Ascending aorta (tissue), 2 donors: Measurements from ENCODE around the gene CFAP410. TPM values are rescaled to one million over a fixed set of nuclear protein-coding genes. Genes with fewer than 3 reads are reported as not detected.
A peak's percentile ranks its signal among the peaks of the same experiment; 100 is the strongest.

ENCODE experiments used
- DNase-seq, 2 donors: peaks; one replicate each; pipeline ENCODE4 v3.0.0-alpha.2; 2019; ENCODE audit warnings: low spot score in 2 of 2
- H3K27ac ChIP-seq, 2 donors: fragments of 200-600 bp; sonication (generic); one replicate each; pipeline ENCODE4 v1.5.1; 2016 to 2017; ENCODE audit warnings: mild to moderate bottlenecking in 1 of 2
- H3K27me3 ChIP-seq: fragments of 200-600 bp; sonication (generic); one replicate; pipeline ENCODE4 v1.5.1; 2017
- H3K36me3 ChIP-seq, 2 donors: fragments of 200-600 bp; sonication (generic); one replicate each; pipeline ENCODE4 v1.5.1; 2016
- H3K4me1 ChIP-seq, 2 donors: fragments of 200-600 bp; sonication (generic); one replicate each; pipeline ENCODE4 v1.5.1; 2016 to 2017; ENCODE audit warnings: mild to moderate bottlenecking in 1 of 2
- H3K4me3 ChIP-seq, 2 donors: fragments of 200-600 bp; sonication (generic); one replicate each; pipeline ENCODE4 v1.5.1; 2016 to 2017; ENCODE audit warnings: mild to moderate bottlenecking in 1 of 2
- H3K9me3 ChIP-seq, 2 donors: fragments of 200-600 bp; sonication (generic); one replicate each; pipeline ENCODE4 v1.5.1; 2016
- CTCF ChIP-seq, 3 experiments: fragments of 200-600 bp in 2 of 3; fragments of 450-650 bp in 1 of 3; sonication (generic) in 2 of 3; IDR thresholded peaks; one replicate each; pipeline ENCODE4 v1.5.1; 2016 to 2019; ENCODE audit warnings: antibody characterized with exemption in 3 of 3, mild to moderate bottlenecking in 1 of 3, moderate library complexity in 1 of 3
- intact Hi-C: fragments of 100-400 bp; cut with DNase I; formaldehyde crosslinking; loops from one replicate; pipeline ENCODE4 v1.15.1; 2023
- total RNA-seq: library from RNA; depleted of rRNA; stranded (reverse); fragments of >200 nt; gene quantifications from one replicate; pipeline ENCODE4 v1.1.0, GENCODE V29; 2016

CFAP410 gene
- total RNA-seq, 1 donor from 2014 or later, result 68.5 TPM

GRCh38 chr21:44300262-44300959 lies 38.8 kb downstream of the CFAP410 start:
- no peak for TF ChIP-seq CTCF (IDR thresholded peaks at IDR 0.05)
- peaks cover 5 to 32% of the 10 kb centered on the region in 2 donors for H3K4me1 ChIP-seq
- peak in 1 of 2 donors; percentile 85 for DNase-seq
- peak overlapping the region; percentile 89 to 92 for H3K27ac ChIP-seq
- no peaks in the 10 kb centered on the region for H3K9me3 ChIP-seq
- peak overlapping the region; percentile 96 to 99 for H3K4me3 ChIP-seq
- H3K36me3 ChIP-seq, result no peaks in the 10 kb centered on the region
- H3K27me3 ChIP-seq, result no peaks in the 10 kb centered on the region
- intact Hi-C loops, result loop anchor here (2.0 kb wide), 1 partner anchor 38 kb away; the partner anchor contains the start of gene CFAP410

GRCh38 chr21:44299458-44300261 lies 39.5 kb downstream of the CFAP410 start, which contains the start of gene PFKL:
PFKL (plus strand) TSS chr21:44300053; CDS start chr21:44300106, 53 bp downstream.
- H3K4me1 ChIP-seq, result peaks cover 5 to 33% of the 10 kb centered on the region in 2 donors
- peak in 1 of 2 donors; percentile 81 for DNase-seq
- intact Hi-C loops, result loop anchor here (2.0 kb wide), 1 partner anchor 39 kb away; the partner anchor contains the start of gene CFAP410

GRCh38 chr21:44299085-44299457 lies 40.1 kb downstream of the CFAP410 start:
- Histone ChIP-seq H3K9me3 (no peaks in the 10 kb centered on the region), H3K27me3 (no peaks in the 10 kb centered on the region), H3K36me3 (no peaks in the 10 kb centered on the region), H3K27ac (peak overlapping the region; percentile 89 to 92), H3K4me3 (peak overlapping the region; percentile 96 to 99), H3K4me1 (peaks cover 5 to 30% of the 10 kb centered on the region in 2 donors)
- TF ChIP-seq CTCF (IDR thresholded peaks at IDR 0.05), result no peak
- intact Hi-C loops, result no loop called here
- no peak for DNase-seq

More at GRCh38 chr21:44299458-44300261, 39.5 kb downstream of the CFAP410 start, which contains the start of gene PFKL:
- H3K4me3 ChIP-seq, result peak within 1 kb of the TSS; percentile 96 to 99
- H3K9me3 ChIP-seq, result no peaks in the 10 kb centered on the region
- no peak for TF ChIP-seq CTCF (IDR thresholded peaks at IDR 0.05)
- H3K27ac ChIP-seq, result peak within 1 kb of the TSS; percentile 89 to 92
- no peaks in the 10 kb centered on the region for H3K27me3 ChIP-seq
- no peaks in the 10 kb centered on the region for H3K36me3 ChIP-seq

- H3K27ac ChIP-seq, result no peak overlapping the region
- H3K4me1 ChIP-seq, result peaks cover 5 to 23% of the 10 kb centered on the region in 2 donors
- no peaks in the 10 kb centered on the region for H3K9me3 ChIP-seq
- H3K4me3 ChIP-seq, result no peak overlapping the region
- H3K36me3 ChIP-seq, result no peaks in the 10 kb centered on the region
- H3K27me3 ChIP-seq, result no peaks in the 10 kb centered on the region
- intact Hi-C loops, result no loop called here
- no peak for TF ChIP-seq CTCF (IDR thresholded peaks at IDR 0.05)
- DNase-seq, result no peak
These were observed 40.9 kb downstream of the CFAP410 start for GRCh38 chr21:44298301-44298700.

GRCh38 chr21:44297525-44298290 lies 41.5 kb downstream of the CFAP410 start:
- peak; percentile 56 to 90 for DNase-seq
- TF ChIP-seq CTCF (IDR thresholded peaks at IDR 0.05), result peak; percentile 61 to 84 (median 77)
- H3K4me1 ChIP-seq, result peaks cover 5 to 23% of the 10 kb centered on the region in 2 donors
- no peaks in the 10 kb centered on the region for H3K36me3 ChIP-seq
- no peaks in the 10 kb centered on the region for H3K27me3 ChIP-seq
- no peaks in the 10 kb centered on the region for H3K9me3 ChIP-seq
- peak overlapping the region in 1 of 2 donors; percentile 11 for H3K4me3 ChIP-seq
- intact Hi-C loops, result no loop called here
- no peak overlapping the region for H3K27ac ChIP-seq
